ENCODE measurements around the gene BOK.
"Not testable (repeated sequence)": the region's sequence is repeated elsewhere in the genome, so short reads cannot be mapped to it uniquely, and the experiment has no call there.

The BOK gene

DNA sequence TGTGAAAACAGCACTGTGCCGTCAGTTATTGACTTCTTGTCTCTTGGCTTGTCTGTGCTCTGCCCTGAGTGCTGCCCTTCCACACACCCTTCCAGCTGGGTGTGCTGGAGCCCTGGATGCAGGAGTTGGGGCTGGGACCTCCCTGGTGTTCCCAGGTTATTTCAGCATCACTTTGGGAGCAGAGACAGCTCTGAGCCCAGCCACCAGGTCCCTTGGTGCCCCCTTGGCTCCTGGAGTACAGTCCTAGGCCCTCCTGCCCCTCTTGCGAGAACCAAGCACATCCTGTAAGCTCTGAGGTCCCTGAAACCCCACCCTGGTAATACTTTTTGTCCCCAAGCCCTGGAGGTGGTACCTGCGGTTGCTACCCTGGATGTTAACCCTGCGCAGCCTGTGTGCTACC is 24.3 kb downstream of the BOK start:
- peaks cover 33% of the 10 kb centered on the region for H3K9me3 Mint-ChIP-seq
- no peak overlapping the region for H3K27ac Mint-ChIP-seq
- H3K27me3 Mint-ChIP-seq, result no peaks in the 10 kb centered on the region
- peaks cover 7% of the 10 kb centered on the region for H3K36me3 Mint-ChIP-seq (ENCODE audit: low read depth)
- H3K4me1 Mint-ChIP-seq (ENCODE audit: low read depth), result no peaks in the 10 kb centered on the region
- intact Hi-C loops (cut with micrococcal nuclease), result no loop called here
- H3K4me3 Mint-ChIP-seq, result no peak overlapping the region

DNA sequence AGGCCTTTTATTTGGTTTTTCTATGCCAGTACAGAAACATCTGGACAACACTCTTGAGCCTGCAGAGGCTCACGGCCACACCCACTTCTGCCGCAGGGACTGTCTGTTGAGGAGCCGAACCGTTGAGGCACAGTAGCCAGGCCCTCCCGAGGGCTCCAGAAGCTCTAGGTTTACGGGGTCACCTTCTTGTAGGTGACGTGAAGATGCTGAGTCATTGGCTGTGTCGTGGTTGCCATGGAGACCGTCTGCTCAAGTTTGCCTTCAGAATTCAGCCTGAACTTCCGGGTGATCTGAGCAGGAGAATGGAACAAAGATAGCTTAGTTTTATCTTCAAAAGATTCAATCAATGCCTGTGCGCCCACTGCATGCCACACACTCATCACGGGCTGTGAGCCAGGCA is 25.9 kb downstream of the BOK start:
- peaks cover 33% of the 10 kb centered on the region for H3K9me3 Mint-ChIP-seq
- intact Hi-C loops (cut with micrococcal nuclease), result no loop called here
- H3K36me3 Mint-ChIP-seq (ENCODE audit: low read depth), result peaks cover 7% of the 10 kb centered on the region
- no peak overlapping the region for H3K27ac Mint-ChIP-seq
- no peaks in the 10 kb centered on the region for H3K4me1 Mint-ChIP-seq (ENCODE audit: low read depth)
- H3K4me3 Mint-ChIP-seq, result no peak overlapping the region
- H3K27me3 Mint-ChIP-seq, result no peaks in the 10 kb centered on the region

DNA sequence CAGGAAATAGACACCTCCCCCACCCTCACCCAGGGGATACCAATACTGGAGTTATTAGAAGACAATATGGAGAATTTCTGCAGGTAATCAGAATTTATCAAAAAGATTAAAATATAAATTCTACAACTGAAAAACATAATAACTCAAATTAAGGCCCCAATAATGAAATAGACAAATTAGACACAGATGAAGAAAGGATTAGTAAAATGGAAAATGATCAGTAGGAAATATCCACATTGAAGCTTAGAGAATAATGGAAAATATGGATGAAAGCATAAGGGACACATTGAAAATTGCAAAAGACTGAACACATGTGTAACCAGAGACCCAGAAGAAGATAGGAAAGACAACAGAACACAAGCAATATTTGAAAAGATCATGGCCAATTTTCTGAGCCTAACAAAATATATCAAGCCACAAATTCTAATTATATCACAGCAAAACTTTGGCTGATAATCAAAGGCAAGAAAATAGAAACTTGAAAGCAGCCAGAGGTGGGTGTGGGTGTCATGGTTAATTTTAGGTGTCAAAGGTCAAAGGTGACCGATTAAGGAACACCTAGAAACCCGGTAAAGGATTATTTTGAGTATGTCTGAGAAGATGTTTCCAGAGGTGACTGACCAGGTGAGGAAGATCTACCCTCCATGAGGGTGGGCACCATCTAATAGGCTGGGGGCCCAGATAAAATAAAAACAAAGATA is 28.2 kb downstream of the BOK start:
- Mint-ChIP-seq H3K36me3 (ENCODE audit: low read depth) (no peaks in the 10 kb centered on the region), H3K9me3 (peaks cover 33% of the 10 kb centered on the region), H3K27me3 (no peaks in the 10 kb centered on the region), H3K4me1 (ENCODE audit: low read depth) (no peaks in the 10 kb centered on the region), H3K27ac (no peak overlapping the region), H3K4me3 (no peak overlapping the region)
- intact Hi-C loops (cut with micrococcal nuclease), result no loop called here

DNA sequence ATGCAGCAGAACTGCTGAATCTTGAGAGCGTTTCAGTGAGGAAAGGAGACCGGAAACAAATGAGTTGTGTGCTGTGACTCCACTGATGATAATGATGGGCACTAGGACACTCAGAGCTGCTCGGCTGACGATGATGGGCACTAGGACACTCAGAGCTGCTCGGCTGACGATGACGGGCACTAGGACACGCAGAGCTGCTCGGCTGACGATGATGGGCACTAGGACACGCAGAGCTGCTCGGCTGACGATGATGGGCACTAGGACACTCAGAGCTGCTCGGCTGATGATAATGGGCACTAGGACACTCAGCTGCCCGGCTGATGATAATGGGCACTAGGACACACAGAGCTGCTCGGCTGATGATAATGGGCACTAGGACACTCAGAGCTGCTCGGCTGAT is 31.3 kb downstream of the BOK start:
- H3K4me1 Mint-ChIP-seq (ENCODE audit: low read depth); H3K27ac Mint-ChIP-seq; H3K4me3 Mint-ChIP-seq; H3K9me3 Mint-ChIP-seq; intact Hi-C loops (cut with micrococcal nuclease); H3K27me3 Mint-ChIP-seq; H3K36me3 Mint-ChIP-seq (ENCODE audit: low read depth): not testable (repeated sequence)

DNA sequence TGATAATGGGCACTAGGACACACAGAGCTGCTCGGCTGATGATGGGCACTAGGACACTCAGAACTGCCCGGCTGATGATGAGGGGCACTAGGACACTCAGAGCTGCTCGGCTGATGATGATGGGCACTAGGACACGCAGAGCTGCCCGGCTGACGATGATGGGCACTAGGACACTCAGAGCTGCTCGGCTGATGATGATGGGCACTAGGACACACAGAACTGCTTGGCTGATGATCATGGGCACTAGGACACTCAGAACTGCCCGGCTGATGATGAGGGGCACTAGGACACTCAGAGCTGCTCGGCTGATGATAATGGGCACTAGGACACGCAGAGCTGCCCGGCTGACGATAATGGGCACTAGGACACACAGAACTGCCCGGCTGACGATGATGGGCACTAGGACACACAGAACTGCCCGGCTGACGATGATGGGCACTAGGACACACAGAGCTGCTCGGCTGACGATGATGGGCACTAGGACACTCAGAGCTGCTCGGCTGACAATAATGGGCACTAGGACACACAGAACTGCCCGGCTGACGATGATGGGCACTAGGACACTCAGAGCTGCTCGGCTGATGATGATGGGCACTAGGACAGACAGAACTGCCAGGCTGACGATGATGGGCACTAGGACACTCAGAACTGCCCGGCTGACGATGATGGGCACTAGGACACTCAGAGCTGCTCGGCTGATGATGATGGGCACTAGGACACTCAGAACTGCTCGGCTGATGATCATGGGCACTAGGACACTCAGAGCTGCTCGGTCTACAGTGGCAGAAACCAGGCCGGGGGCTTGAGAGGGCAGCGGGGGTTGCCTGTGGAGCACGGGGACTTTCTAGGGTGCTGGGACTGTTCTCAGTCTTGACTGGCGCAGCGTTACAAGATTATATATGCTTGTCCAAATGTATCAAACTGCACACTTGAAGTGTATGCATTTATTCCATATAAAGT is 32.2 kb downstream of the BOK start:
- H3K9me3 Mint-ChIP-seq; H3K36me3 Mint-ChIP-seq (ENCODE audit: low read depth); H3K4me1 Mint-ChIP-seq (ENCODE audit: low read depth); intact Hi-C loops (cut with micrococcal nuclease); H3K27me3 Mint-ChIP-seq; H3K4me3 Mint-ChIP-seq; H3K27ac Mint-ChIP-seq: not testable (repeated sequence)

DNA sequence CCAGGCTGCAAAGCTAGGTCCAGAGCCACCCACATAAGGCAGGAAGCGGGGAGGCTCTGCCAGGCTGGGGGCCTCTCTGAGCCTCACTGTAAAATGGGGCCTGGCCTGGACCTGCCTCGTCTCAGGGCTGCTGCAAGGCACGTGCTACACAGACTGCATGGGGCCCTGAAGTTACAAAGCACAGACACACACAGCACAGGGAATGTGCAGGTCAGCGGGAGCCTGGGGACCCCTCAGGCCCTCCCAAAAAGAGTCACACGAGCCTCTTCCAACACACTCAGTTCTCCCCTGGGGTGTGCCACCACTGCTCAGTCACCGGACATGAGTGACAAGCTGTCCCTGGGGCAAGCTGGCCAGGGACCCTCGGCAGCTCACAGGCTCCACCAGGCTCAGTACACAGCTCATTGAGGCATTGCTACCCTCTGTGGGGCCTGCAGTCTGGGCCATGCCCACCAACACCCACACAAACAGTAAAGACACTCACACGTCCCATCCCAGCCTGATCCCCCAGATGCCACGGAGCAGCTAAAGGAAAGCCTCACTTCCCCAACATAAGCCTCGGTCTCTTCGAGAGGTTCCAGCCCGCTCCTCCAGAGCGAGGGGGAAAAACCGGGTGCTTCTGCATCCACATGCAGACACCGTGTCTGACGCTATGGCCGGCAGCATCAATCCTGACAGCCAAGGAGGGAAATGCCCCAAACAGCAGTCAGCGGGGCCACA is 33.7 kb downstream of the BOK start:
- Mint-ChIP-seq H3K36me3 (ENCODE audit: low read depth) (no peaks in the 10 kb centered on the region), H3K4me3 (no peak overlapping the region), H3K9me3 (no peaks in the 10 kb centered on the region), H3K4me1 (ENCODE audit: low read depth) (no peaks in the 10 kb centered on the region), H3K27me3 (no peaks in the 10 kb centered on the region), H3K27ac (no peak overlapping the region)
- intact Hi-C loops (cut with micrococcal nuclease), result no loop called here

DNA sequence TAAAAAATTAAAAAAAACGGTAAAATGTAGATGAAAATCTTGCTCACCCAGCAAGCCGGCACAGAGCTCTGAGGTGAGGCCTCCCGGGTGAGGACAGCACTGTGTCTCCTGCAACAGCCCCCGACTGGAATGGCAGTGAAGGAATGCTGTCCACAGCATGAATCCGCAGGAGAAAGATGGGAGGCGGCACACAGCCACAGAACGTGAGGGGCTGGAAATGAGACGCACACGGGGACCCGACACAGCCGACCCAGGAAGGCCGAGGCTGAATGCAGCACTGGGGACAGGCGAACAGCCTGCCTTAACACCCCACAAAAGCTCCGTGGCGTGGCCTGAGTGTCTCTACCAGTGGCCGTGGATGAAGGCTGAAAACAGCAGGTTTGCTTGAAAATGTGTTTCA is 34.7 kb downstream of the BOK start:
- Mint-ChIP-seq H3K4me3 (no peak overlapping the region), H3K4me1 (ENCODE audit: low read depth) (no peaks in the 10 kb centered on the region), H3K9me3 (no peaks in the 10 kb centered on the region), H3K27ac (no peak overlapping the region), H3K36me3 (ENCODE audit: low read depth) (no peaks in the 10 kb centered on the region), H3K27me3 (no peaks in the 10 kb centered on the region)
- intact Hi-C loops (cut with micrococcal nuclease), result no loop called here

DNA sequence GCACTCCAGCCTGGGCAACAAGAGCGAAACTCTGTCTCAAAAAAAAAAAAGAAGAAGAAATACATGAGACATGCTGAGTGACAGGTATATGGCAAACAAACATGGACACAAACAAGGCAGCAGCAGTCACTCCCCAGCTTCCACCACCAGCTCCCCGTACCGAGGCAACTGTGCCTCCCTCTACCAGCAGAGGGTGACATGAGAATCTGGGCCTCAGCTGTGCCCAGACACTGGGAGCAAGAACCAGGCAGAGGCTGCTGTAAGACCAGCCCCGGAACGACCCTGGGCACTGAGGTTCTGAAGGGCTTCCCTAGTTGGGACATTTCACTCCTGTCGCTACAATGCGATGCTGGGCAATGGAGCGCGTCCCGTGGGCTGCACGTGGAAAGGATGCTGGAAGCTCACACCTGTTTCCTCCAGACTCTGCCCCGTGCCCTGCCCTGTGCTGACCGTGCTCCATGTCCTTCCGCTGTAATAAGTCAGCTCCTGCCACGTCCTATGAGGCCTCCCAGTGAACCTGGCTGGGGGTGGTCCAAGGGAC is 37.1 kb downstream of the BOK start:
- Mint-ChIP-seq H3K4me3 (no peak overlapping the region), H3K4me1 (ENCODE audit: low read depth) (no peaks in the 10 kb centered on the region), H3K27ac (no peak overlapping the region), H3K9me3 (no peaks in the 10 kb centered on the region), H3K27me3 (no peaks in the 10 kb centered on the region), H3K36me3 (ENCODE audit: low read depth) (no peaks in the 10 kb centered on the region)
- intact Hi-C loops (cut with micrococcal nuclease), result no loop called here

DNA sequence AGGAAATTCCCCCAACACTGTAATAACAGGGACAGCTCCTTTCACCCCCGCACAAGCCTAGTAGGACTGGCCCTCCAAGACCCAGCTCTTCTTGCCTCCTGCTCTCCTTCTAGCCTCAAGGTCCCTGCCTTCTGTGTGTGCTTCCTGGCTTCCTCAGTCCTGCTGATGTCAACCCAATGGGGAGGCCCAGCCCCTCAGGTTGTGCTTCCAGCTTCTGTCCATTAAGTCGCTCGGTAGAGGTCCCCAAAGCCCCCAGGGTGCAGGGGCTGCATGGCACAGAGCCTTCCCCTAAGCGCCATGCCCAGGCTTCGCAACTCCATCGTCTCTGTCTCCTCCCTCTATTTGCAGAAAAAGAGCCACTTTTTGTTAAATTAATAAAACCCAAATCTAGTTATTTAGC is 39.0 kb downstream of the BOK start:
- Mint-ChIP-seq H3K4me3 (no peak overlapping the region), H3K4me1 (ENCODE audit: low read depth) (no peaks in the 10 kb centered on the region), H3K27me3 (no peaks in the 10 kb centered on the region), H3K36me3 (ENCODE audit: low read depth) (no peaks in the 10 kb centered on the region), H3K27ac (no peak overlapping the region), H3K9me3 (no peaks in the 10 kb centered on the region)
- intact Hi-C loops (cut with micrococcal nuclease), result no loop called here

DNA sequence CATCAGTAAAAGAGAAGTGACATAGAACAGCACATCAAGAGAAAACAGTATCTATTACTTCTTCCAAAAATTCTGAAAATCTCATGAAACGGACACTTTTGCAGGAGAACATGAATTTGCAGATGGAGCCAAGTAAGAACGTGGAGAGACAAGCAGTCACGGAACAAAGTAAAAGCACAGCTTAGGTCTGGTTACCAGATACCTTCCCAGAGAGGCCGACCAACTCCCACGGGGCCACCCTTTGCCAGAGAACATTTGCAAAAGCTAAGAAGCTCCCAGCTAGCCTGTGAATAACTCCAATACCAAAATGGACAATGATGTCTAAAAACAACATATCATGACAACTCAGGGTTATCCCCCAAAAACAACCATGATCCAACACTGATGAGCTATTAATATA is 39.5 kb downstream of the BOK start:
- no peak overlapping the region for H3K4me3 Mint-ChIP-seq
- no peaks in the 10 kb centered on the region for H3K27me3 Mint-ChIP-seq
- no peak overlapping the region for H3K27ac Mint-ChIP-seq
- H3K9me3 Mint-ChIP-seq, result no peaks in the 10 kb centered on the region
- no peaks in the 10 kb centered on the region for H3K36me3 Mint-ChIP-seq (ENCODE audit: low read depth)
- H3K4me1 Mint-ChIP-seq (ENCODE audit: low read depth), result no peaks in the 10 kb centered on the region
- intact Hi-C loops (cut with micrococcal nuclease), result no loop called here

DNA sequence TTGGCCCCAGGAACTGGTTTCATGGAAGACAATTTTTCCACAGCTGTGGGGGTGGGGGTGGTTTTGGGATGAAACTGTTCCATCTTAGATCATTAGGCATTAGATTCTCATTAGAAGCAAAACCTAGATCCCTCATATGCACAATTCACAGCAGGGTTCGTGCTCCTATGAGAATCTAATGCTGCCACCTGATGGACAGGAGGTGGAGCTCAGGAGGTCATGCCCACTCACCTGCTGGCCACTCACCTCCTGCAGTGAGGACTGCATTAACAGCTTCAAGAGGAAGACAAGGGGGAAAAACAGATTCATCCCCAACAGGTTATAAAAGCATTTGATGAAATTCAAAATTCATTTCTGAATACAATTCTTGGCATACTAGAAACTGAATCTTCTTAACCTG is 39.9 kb downstream of the BOK start:
- Mint-ChIP-seq H3K4me1 (ENCODE audit: low read depth) (no peaks in the 10 kb centered on the region), H3K36me3 (ENCODE audit: low read depth) (no peaks in the 10 kb centered on the region), H3K9me3 (no peaks in the 10 kb centered on the region), H3K27ac (no peak overlapping the region), H3K4me3 (no peak overlapping the region), H3K27me3 (no peaks in the 10 kb centered on the region)
- intact Hi-C loops (cut with micrococcal nuclease), result no loop called here

DNA sequence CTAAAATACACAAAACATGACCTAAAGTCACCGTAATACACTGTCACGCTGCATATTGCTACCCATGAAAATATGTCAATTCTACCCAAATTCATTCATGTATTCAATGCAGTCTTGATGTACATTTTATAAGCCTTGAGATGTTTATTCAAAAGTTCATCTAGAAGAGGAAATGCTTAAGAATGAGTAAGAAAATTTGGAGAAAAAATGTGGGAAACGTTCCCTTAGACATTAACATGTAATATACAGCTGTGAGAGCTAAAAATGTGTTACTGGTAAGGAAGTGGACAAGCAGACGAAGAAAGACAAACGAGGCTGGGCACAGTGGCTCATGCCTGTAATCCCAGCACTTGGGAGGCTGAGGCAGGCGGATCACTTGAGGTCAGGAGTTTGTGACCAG is 41.1 kb downstream of the BOK start:
- Mint-ChIP-seq H3K27ac (no peak overlapping the region), H3K9me3 (no peaks in the 10 kb centered on the region), H3K4me1 (ENCODE audit: low read depth) (no peaks in the 10 kb centered on the region), H3K27me3 (no peaks in the 10 kb centered on the region), H3K4me3 (no peak overlapping the region), H3K36me3 (ENCODE audit: low read depth) (peaks cover 1% of the 10 kb centered on the region)
- intact Hi-C loops (cut with micrococcal nuclease), result no loop called here

DNA sequence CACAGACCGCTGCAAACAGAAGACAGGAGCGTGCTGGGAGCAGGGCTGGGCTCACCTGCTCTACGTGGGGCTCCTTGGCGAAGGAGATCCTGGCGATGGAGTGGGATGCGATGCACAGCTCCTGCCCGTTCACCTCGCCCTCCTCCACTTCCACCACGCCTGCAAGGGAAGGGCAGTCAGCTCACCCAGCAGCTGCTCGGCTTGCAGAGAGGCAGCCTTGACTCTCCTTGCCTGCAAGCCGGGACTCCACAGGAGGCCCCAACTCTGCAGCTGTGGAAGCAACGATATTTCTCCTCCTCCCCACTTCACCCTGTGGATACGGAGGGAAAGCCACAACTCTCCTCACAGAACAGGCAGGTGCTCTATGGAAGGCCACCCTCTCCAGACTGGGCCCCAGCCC is 43.3 kb downstream of the BOK start:
- Mint-ChIP-seq H3K27ac (no peak overlapping the region), H3K9me3 (no peaks in the 10 kb centered on the region), H3K4me1 (ENCODE audit: low read depth) (no peaks in the 10 kb centered on the region), H3K36me3 (ENCODE audit: low read depth) (peaks cover 24% of the 10 kb centered on the region), H3K4me3 (no peak overlapping the region), H3K27me3 (no peaks in the 10 kb centered on the region)
- intact Hi-C loops (cut with micrococcal nuclease), result no loop called here

DNA sequence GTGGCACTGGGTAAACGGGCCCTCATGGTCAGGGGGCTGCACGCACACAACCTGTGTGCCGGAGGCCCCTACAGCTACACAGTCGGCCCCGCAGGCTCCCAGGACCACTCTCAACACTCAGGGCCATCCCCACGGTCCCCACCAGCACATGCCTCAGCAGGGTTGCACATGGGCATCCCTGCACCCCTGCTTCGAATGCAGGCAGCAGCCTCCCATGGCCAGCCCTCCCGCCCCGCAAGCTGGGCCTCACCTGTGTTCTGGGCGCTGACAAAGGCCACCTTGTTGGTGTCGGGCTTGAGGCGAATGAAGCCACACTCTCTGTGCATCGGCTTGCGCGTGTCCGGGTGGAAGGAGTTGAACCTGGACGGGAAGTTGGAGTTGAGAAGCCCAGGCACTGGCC is 44.2 kb downstream of the BOK start:
- H3K4me1 Mint-ChIP-seq (ENCODE audit: low read depth), result no peaks in the 10 kb centered on the region
- intact Hi-C loops (cut with micrococcal nuclease), result no loop called here
- no peak overlapping the region for H3K27ac Mint-ChIP-seq
- no peaks in the 10 kb centered on the region for H3K27me3 Mint-ChIP-seq
- H3K36me3 Mint-ChIP-seq (ENCODE audit: low read depth), result peaks cover 32% of the 10 kb centered on the region
- H3K4me3 Mint-ChIP-seq, result no peak overlapping the region
- H3K9me3 Mint-ChIP-seq, result no peaks in the 10 kb centered on the region

Data from dendritic cell treated with granulocyte-macrophage colony-stimulating factor and Interleukin-4, amounts not matched to agents 40 ng/mL and 50 ng/mL, for 4 days (primary cell).